H1 (cell line): ENCODE results near the gene ZCCHC9. TPM values are rescaled to one million over a fixed set of nuclear protein-coding genes. Genes with fewer than 3 reads are reported as not detected.

Experiments
- CBX8 ChIP-seq: fragments of 300-800, 300-1000 bp; sonication (generic); IDR thresholded peaks from 2 replicates; pipeline ENCODE4 v1.7.1; 2016; ENCODE audit warnings: low read depth, low read length, borderline replicate concordance
- CTBP2 ChIP-seq: IDR thresholded peaks from 2 replicates; pipeline ENCODE4 v1.7.0; 2011; ENCODE audit warnings: borderline replicate concordance, mild to moderate bottlenecking, moderate library complexity, mixed read lengths, low read length; ENCODE audit not compliant: insufficient read depth, insufficient read length
- EP300 ChIP-seq, 2 experiments: IDR thresholded peaks; 1 replicate in 1 of 2; 2 replicates in 1 of 2; pipeline ENCODE4 v1.6.1; 2011 to 2012; ENCODE audit warnings: low read depth in 2 of 2, low read length in 2 of 2, mild to moderate bottlenecking in 2 of 2, borderline replicate concordance in 1 of 2, inconsistent platforms in 1 of 2, moderate library complexity in 1 of 2
- HDAC6 ChIP-seq: IDR thresholded peaks from one replicate; pipeline ENCODE4 v1.7.1; 2012; ENCODE audit warnings: low read depth, mild to moderate bottlenecking, inconsistent platforms, low read length, moderate library complexity
- JUND ChIP-seq: IDR thresholded peaks from 2 replicates; pipeline ENCODE4 v1.6.1; 2011; ENCODE audit warnings: mild to moderate bottlenecking, improper control_type of control experiment, low read length
- PHF8 ChIP-seq: fragments of 200-600 bp; sonication (generic); conservative IDR thresholded peaks from 2 replicates; pipeline ENCODE4 v1.7.1; 2012; ENCODE audit warnings: low read depth, mild to moderate bottlenecking, inconsistent platforms, low read length, moderate library complexity
- POLR2A ChIP-seq, 2 experiments: IDR thresholded peaks; 1 replicate in 1 of 2; 2 replicates in 1 of 2; pipeline ENCODE4 v1.6.1; 2011; ENCODE audit warnings: low read depth in 2 of 2, low read length in 2 of 2, mild to moderate bottlenecking in 2 of 2; ENCODE audit errors: control extremely low read depth in 1 of 2
- RAD21 ChIP-seq, 2 experiments: IDR thresholded peaks in 1 of 2; conservative IDR thresholded peaks in 1 of 2; 2 replicates each; pipeline ENCODE4 v1.6.1; 2011; ENCODE audit warnings: low read depth in 2 of 2, low read length in 2 of 2, improper control_type of control experiment in 1 of 2, inconsistent platforms in 1 of 2, mild to moderate bottlenecking in 1 of 2, moderate library complexity in 1 of 2
- SIRT6 ChIP-seq: IDR thresholded peaks from one replicate; pipeline ENCODE4 v1.7.1; 2012; ENCODE audit warnings: low read length, inconsistent platforms
- SIX5 ChIP-seq: IDR thresholded peaks from 2 replicates; pipeline ENCODE4 v1.6.1; 2011; ENCODE audit warnings: mild to moderate bottlenecking, low read depth, low read length
- SP2 ChIP-seq: IDR thresholded peaks from 2 replicates; pipeline ENCODE4 v1.6.1; 2012; ENCODE audit warnings: mild to moderate bottlenecking, low read length, inconsistent platforms
- SUZ12 ChIP-seq: fragments of 200-600 bp; sonication (generic); IDR thresholded peaks from 2 replicates; pipeline ENCODE4 v1.6.1; 2012; ENCODE audit warnings: mild to moderate bottlenecking, inconsistent platforms, low read length, moderate library complexity, mixed read lengths
- TAF7 ChIP-seq: optimal IDR thresholded peaks from 2 replicates; pipeline ENCODE3; 2011; ENCODE audit warnings: low read depth, mild to moderate bottlenecking, inconsistent platforms, low read length, moderate library complexity, borderline replicate concordance
- YY1 ChIP-seq: IDR thresholded peaks from 2 replicates; pipeline ENCODE4 v1.6.1; 2011; ENCODE audit warnings: low read depth, mild to moderate bottlenecking, low read length
- polyA plus RNA-seq, 7 experiments: library from polyadenylated mRNA; depleted of rRNA in 3 of 7; stranded (reverse) in 5 of 7; unstranded in 2 of 7; fragments of >200 nt in 5 of 7; fragments of 200-250 nt in 2 of 7; gene quantifications; 1 replicate in 5 of 7; 2 replicates in 1 of 7; 4 replicates in 1 of 7; pipeline versions ENCODE4 v1.2.1 to v1.2.3, GENCODE V29; 2011 to 2013; ENCODE audit warnings: missing spikeins in 2 of 7, mixed read lengths in 2 of 7
- total RNA-seq: library from RNA; stranded (reverse); fragmentation: NEBNext Ultra II Directional; extraction: Animal tissue kit (Norgen Biotek cat#: 25700); gene quantifications from 2 replicates; pipeline ENCODE4 v1.2.1, GENCODE V29; 2021
- TF ChIP-seq, protein P1 (sequence below): IDR thresholded peaks from 2 replicates; pipeline ENCODE4 v1.6.1; 2011; ENCODE audit warnings: low read depth, mild to moderate bottlenecking, low read length; ENCODE audit not compliant: insufficient read depth
- TF ChIP-seq, protein P2 (sequence below), 3 experiments: IDR thresholded peaks; 1 replicate in 2 of 3; 2 replicates in 1 of 3; pipeline versions ENCODE4 v1.5.1 to v1.6.1; 2011; ENCODE audit warnings: low read length in 3 of 3, mild to moderate bottlenecking in 3 of 3, inconsistent platforms in 2 of 3, low read depth in 1 of 3, moderate library complexity in 1 of 3; ENCODE audit not compliant: insufficient read depth in 1 of 3; ENCODE audit errors: control extremely low read depth in 1 of 3
- TF ChIP-seq, protein P3 (sequence below): IDR thresholded peaks from 2 replicates; pipeline ENCODE4 v1.6.1; 2012; ENCODE audit warnings: inconsistent platforms
- TF ChIP-seq, protein P4 (sequence below): IDR thresholded peaks from 2 replicates; pipeline ENCODE4 v1.6.1; 2011; ENCODE audit warnings: low read length, improper control_type of control experiment

Gene ZCCHC9
- total and polyA plus RNA-seq, 2 of the 8 experiments (the other 6 are each of a cell fraction or from before 2014, with no cell fraction given) = 10.9 to 33.6 TPM

DNA sequence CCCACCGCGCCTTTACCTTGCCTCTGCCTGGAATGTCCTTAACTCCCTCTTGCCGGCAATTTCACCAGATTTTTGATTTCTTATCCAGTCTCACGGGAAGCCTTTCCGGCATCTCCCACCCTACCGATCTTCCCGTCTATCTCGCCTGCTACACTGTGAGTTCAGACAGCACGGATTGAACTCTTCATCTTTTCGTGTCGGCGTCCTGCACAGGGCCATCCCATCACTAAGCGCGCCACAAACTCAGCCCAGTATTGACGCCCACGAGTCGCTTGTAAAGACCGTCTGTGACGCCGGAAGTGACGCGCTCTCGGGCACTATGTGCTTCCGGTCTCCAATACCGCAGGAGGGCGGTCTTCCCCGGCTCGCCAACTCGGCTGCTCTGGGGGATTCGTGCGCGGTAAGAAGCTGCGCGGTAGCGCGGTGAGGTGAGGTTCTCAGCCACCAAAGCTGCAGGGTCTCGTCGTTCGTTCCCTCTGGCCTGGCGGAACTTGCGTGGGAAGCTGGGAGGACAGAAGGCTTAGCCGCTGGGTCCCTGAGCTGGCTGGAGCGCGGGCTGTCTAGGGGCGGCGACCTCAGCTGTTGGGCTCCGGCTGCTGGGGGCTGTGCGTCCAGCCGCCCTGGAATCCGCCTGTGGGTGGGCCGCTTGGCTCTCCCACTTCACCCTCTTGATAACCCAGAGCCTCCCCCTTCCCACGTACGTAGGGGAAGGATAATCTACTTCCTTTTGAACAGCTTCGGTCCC is at the start of gene ZCCHC9 (continued):
- TF ChIP-seq CTBP2 (no peak), HDAC6 (no peak), SUZ12 (no peak), POLR2A (IDR thresholded peaks at IDR 0.05; ENCODE audit: control extremely low read depth in 1 of 2, low read depth in 2 of 2, low read length in 2 of 2) (peak; percentile 84 to 98), SP2 (peak; percentile 12; the same call in 1 of the 2 replicates), SIRT6 (no peak), YY1 (0 out of 2 replicates have a peak, but pooled peaks have one; percentile 13), PHF8 (peak; percentile 99), RAD21 (IDR thresholded peaks at IDR 0.05 in 1 of 2, conservative IDR thresholded peaks at IDR 0.05 in 1 of 2; ENCODE audit: low read depth in 2 of 2, low read length in 2 of 2) (peak in 1 of 2 experiments; percentile 11; a peak in 1 of 4 replicates), CBX8 (no peak), EP300 (IDR thresholded peaks at IDR 0.05; ENCODE audit: borderline replicate concordance in 1 of 2, low read depth in 2 of 2, low read length in 2 of 2) (no peak), SIX5 (no peak), TAF7 (peak; percentile 73), JUND (peak; percentile 12; the same call in 1 of the 2 replicates)
- TF ChIP-seq, protein P1, sequence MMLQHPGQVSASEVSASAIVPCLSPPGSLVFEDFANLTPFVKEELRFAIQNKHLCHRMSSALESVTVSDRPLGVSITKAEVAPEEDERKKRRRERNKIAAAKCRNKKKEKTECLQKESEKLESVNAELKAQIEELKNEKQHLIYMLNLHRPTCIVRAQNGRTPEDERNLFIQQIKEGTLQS = peak; percentile 56; the same call in 1 of the 2 replicates
- TF ChIP-seq, protein P2, sequence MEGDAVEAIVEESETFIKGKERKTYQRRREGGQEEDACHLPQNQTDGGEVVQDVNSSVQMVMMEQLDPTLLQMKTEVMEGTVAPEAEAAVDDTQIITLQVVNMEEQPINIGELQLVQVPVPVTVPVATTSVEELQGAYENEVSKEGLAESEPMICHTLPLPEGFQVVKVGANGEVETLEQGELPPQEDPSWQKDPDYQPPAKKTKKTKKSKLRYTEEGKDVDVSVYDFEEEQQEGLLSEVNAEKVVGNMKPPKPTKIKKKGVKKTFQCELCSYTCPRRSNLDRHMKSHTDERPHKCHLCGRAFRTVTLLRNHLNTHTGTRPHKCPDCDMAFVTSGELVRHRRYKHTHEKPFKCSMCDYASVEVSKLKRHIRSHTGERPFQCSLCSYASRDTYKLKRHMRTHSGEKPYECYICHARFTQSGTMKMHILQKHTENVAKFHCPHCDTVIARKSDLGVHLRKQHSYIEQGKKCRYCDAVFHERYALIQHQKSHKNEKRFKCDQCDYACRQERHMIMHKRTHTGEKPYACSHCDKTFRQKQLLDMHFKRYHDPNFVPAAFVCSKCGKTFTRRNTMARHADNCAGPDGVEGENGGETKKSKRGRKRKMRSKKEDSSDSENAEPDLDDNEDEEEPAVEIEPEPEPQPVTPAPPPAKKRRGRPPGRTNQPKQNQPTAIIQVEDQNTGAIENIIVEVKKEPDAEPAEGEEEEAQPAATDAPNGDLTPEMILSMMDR (IDR thresholded peaks at IDR 0.05; ENCODE audit: control extremely low read depth in 1 of 3, insufficient read depth in 1 of 3, low read depth in 1 of 3, low read length in 3 of 3) = peak in 1 of 3 experiments; percentile 14; a peak in 1 of 4 replicates
- TF ChIP-seq, protein P3, sequence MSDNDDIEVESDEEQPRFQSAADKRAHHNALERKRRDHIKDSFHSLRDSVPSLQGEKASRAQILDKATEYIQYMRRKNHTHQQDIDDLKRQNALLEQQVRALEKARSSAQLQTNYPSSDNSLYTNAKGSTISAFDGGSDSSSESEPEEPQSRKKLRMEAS = peak; percentile 61; the same call in 1 of the 2 replicates
- TF ChIP-seq, protein P4, sequence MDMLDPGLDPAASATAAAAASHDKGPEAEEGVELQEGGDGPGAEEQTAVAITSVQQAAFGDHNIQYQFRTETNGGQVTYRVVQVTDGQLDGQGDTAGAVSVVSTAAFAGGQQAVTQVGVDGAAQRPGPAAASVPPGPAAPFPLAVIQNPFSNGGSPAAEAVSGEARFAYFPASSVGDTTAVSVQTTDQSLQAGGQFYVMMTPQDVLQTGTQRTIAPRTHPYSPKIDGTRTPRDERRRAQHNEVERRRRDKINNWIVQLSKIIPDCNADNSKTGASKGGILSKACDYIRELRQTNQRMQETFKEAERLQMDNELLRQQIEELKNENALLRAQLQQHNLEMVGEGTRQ = no peak
